ENCODE measurements around the gene OGG1.
A peak's percentile ranks its signal among the peaks of the same experiment; 100 is the strongest.

Gene OGG1

GRCh38 chr3:9749645-9750555, at the start of gene OGG1:
OGG1 (plus strand) TSS chr3:9749952; CDS start chr3:9750287, 335 bp downstream.
- DNase-seq, result peak; percentile 98

DNA sequence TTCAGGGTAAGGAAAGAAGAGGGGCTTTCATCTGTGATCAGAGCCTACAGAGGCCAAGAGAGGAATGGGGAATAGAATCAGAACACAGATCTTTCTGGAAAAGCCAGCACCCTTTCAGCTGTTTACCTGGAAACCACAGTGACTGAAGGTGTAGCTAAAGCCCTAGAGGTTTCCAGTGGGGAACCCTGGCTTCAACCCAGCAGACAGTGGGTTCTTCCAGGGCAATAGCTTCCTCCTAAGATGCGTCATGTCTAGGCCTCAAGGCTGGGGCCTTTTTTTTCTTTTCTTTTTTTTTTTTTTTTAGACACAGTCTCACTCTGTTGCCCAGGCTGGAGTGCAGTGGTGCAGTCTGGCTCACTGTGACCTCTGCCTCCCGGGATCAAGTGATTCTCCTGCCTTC, 49.2 kb upstream of the OGG1 start:
- no peak for DNase-seq

DNA sequence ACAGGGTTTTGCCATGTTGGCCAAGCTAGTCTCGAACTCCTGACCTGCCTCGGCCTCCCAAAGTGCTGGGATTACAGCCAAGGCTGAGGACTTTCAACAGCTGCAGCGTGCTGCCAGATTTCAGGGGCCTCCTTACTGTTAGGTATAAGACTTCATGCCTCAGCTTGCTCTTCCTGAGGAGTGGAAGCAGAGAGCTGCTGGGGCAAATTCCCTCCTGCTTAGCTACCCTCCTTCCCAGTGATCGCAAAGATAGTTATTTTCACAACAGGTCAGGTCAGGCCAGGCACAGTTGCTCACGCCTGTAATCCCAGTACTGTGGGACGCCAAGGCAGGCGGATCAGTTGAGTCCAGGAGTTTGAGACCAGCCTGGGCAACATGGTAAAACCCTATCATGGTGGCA, 48.7 kb upstream of the OGG1 start:
- DNase-seq, result no peak

GRCh38 chr3:9701711-9702110, 48.0 kb upstream of the OGG1 start:
- DNase-seq, result no peak

- no peak for DNase-seq
These were observed 46.5 kb upstream of the OGG1 start for GRCh38 chr3:9703240-9703639.

GRCh38 chr3:9703736-9704346, 45.9 kb upstream of the OGG1 start, which contains the start of gene CPNE9:
CPNE9 (plus strand) TSS chr3:9703833; CDS start chr3:9703997, 164 bp downstream.
- DNase-seq, result no peak

GRCh38 chr3:9704347-9705322, 45.1 kb upstream of the OGG1 start:
- peak; percentile 49 for DNase-seq

DNA sequence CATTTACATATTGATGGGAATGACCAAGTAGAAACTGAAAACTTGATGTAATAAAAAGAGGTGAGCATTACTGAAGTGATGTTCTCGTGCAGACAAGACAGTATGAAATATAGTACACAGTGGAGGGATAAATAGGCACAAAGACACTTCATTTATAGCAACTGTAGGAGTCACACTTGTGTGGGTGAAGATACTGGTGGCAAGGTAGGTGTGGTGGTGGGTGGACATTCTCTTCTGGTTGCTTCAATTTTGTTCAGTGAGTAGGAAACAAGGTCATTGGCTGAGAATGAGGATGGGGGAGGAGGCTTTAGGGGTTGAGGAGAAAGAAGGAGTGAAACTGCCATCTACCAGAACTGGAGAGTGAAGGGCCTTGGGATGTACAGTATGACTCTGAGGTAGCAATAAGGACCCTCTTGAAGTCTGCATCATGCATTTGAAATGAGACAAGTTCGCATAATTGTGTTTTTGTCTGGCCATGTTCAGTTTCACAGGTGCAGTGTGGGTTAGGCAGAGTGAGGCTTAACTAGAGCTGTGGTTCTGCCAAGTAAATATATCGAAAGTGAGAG, 39.5 kb upstream of the OGG1 start:
- no peak for DNase-seq

DNA sequence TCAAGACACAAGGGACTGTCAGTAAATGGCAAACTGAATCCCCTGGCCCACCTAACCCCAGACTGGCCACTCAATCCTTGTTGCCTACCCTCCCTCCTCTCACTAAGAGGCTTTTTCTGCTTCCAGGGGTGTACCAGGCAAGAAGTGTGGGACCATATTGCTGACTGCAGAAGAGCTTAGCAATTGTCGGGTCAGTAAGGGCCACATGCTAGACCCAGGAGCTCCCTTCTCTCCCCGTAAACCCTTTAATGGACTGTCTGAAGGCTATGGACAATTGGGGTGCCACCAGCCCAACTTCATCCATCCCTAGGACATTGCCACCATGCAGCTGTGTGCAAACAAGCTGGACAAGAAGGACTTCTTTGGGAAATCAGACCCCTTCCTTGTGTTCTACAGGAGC, 37.3 kb upstream of the OGG1 start:
- no peak for DNase-seq

- DNase-seq, result no peak
These were observed 36.6 kb upstream of the OGG1 start for GRCh38 chr3:9713142-9713541.

DNA sequence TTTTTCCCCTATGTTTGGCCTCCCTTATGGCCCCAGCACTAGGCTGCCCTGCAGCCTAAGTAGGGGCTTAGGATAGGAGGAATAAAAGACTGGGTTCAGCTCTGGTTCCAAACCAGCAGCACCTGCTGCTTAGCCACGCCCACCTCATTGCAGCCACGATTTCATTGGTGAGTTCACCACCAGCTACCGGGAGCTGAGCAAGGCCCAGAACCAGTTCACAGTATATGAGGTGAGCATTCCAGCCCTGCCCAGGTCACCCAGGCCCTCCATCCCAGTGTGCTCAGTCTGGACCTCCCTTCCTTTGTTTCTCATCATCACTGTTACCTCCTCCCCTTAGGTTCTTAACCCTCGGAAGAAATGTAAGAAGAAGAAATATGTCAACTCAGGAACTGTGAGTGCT, 34.6 kb upstream of the OGG1 start:
- no peak for DNase-seq

DNA sequence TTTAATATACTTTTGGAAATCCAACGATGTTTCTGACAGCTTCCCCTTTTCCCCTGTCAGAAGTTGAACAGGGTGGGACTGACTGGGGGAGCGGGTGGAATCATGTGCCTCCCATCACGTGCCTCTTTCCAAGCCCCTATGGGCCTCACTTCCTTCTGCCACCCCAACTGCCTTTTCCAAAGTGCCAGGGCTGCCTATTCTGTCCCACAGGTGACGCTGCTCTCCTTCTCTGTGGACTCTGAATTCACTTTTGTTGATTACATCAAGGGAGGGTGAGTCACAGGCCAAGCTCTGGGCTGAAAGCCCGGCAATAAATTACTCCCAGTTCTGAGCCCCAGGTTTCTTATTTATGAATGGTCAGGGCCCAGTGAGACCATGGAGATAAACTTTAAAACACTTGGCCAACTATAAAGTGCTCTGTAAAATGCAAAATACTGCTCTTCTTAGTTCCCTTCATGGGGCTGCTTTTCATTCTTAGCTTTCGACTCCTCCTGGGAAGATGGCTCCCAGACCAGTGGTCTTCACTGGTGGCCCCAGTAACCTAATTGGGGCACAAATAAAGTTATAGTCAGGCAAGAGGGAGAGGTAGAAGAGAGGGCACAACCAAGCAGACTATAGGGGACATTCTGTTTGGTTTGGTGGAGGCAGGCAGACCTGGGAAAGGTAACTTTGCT, 33.9 kb upstream of the OGG1 start:
- DNase-seq, result peak; percentile 47

GRCh38 chr3:9716801-9717555, 32.8 kb upstream of the OGG1 start:
- DNase-seq, result no peak

- no peak for DNase-seq
These were observed 32.2 kb upstream of the OGG1 start for GRCh38 chr3:9717563-9717962.

GRCh38 chr3:9718118-9718517, 31.6 kb upstream of the OGG1 start:
- no peak for DNase-seq

- DNase-seq, result no peak
These were observed 28.6 kb upstream of the OGG1 start for GRCh38 chr3:9721015-9721699.

GRCh38 chr3:9721700-9722060, 28.1 kb upstream of the OGG1 start:
- DNase-seq, result no peak

- DNase-seq, result no peak
These were observed 23.8 kb upstream of the OGG1 start for GRCh38 chr3:9725775-9726515.

DNA sequence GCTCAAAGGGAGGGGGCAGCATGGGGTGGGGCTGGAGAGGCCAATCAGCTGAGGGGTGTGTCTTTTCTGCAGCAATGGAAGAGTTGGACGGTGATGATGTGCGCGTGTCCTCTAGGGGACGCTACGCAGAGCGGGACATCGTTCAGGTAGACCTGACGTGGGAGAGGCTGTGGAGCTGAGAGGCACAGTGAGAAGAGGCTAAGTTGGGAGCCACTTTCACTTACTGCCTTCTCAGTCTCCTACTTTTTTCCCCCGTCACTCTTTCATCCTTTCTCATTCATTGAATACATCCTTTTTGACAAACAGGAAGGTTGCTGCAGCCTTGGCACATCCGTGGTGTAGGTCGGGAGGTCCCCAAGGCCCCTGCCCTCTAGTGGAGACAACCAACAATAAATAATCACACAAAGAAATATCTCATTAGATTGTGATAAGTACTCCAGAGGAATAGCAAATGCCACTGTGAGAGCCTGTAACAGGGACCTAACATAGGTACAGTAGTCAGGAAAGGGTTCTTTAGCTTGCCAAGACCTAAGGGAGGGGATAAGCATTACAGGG, 22.6 kb upstream of the OGG1 start:
- no peak for DNase-seq

DNA sequence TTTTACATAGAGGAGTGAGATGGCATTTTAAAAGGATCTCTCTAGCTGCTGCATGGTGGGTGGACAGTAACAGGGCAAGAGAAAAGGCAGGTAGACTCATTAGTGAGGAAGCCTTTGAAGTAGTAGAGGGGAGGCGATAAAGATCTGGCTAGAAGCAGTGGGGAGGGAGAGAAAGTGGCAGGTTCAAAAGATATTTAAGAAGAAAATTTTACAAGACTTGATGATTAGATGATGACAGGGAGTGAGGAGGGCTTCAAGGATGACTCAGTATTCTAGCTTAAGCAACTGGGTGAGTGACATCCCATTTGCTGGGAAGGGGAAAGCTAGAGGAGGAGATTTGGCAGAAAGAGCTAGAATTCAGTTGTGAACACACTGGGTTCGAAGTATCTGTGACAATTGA, 22.0 kb upstream of the OGG1 start:
- DNase-seq, result no peak
